GM12878 (cell line): Measurements from ENCODE around the gene BSCL2.
A peak's percentile ranks its signal among the peaks of the same experiment; 100 is the strongest.

ENCODE experiments used
- RAD21 ChIP-seq: IDR thresholded peaks from 2 replicates; pipeline ENCODE4 v1.6.1; 2011; ENCODE audit warnings: mild to moderate bottlenecking, low read depth, low read length, moderate library complexity; ENCODE audit not compliant: insufficient read depth
- TAF1 ChIP-seq: IDR thresholded peaks from 2 replicates; pipeline ENCODE4 v1.6.1; 2011; ENCODE audit warnings: mild to moderate bottlenecking, low read depth, low read length, borderline replicate concordance
- ZSCAN29 ChIP-seq: fragments of 450-650 bp; IDR thresholded peaks from 2 replicates; pipeline ENCODE4 v1.6.1; 2017; ENCODE audit warnings: mild to moderate bottlenecking, moderate library complexity

- no peak for TF ChIP-seq ZSCAN29
- peak; percentile 74 for TF ChIP-seq TAF1
- TF ChIP-seq RAD21, result no peak
Observed at GRCh38 chr11:62671608-62672389, 35.4 kb downstream of the BSCL2 start, which contains the start of the genes LBHD1 and UQCC3.
